Measurements from ENCODE around the gene MS4A8. TPM values are rescaled to one million over a fixed set of nuclear protein-coding genes. Genes with fewer than 3 reads are reported as not detected.

The MS4A8 gene
- total RNA-seq, 1 experiment from 2014 or later = not detected

- H2AFZ ChIP-seq (ENCODE audit: low read length) = no peak within 1 kb of the TSS
Observed at GRCh38 chr11:60756307-60757032, 57.1 kb downstream of the MS4A8 start, which contains the start of gene MS4A15. MS4A15 (plus strand) TSS chr11:60756867; CDS start chr11:60763734, 6,867 bp downstream.

More at GRCh38 chr11:60756307-60757032, 57.1 kb downstream of the MS4A8 start, which contains the start of gene MS4A15:
- no peak within 1 kb of the TSS for H2BK5ac ChIP-seq (ENCODE audit: insufficient read length, low read length)
- H4K91ac ChIP-seq (ENCODE audit: insufficient read length, low read depth, low read length) = no peak within 1 kb of the TSS
- no peak within 1 kb of the TSS for H3K56ac ChIP-seq (ENCODE audit: insufficient read length, low read depth, low read length)
- no peak within 1 kb of the TSS for H3K14ac ChIP-seq (ENCODE audit: insufficient read depth, low read length)
- no peak within 1 kb of the TSS for H2BK120ac ChIP-seq (ENCODE audit: low read depth, low read length, poor library complexity, severe bottlenecking)
- H4K8ac ChIP-seq (replicated peaks; ENCODE audit: insufficient read length, low read depth, low read length) = no peak within 1 kb of the TSS
- H3K23ac ChIP-seq (ENCODE audit: insufficient read length, low read depth, low read length) = no peak within 1 kb of the TSS
- no peak within 1 kb of the TSS for H4K5ac ChIP-seq (ENCODE audit: insufficient read length, low read depth, low read length)
- H3K27me3 Mint-ChIP-seq (ENCODE audit: low read depth) = peaks cover 6% of the 10 kb centered on the region; the same call in 1 of the 2 replicates
- no peak within 1 kb of the TSS for H3K4me3 Mint-ChIP-seq
- WGBS (ENCODE audit: extremely low coverage, insufficient read length, low lambda C conversion rate) = no CpG with 5 or more reads among the region's 14 CpGs
- no peak within 1 kb of the TSS for H3K27ac ChIP-seq (ENCODE audit: insufficient read length, low read depth, low read length)
- H2BK20ac ChIP-seq (ENCODE audit: low read depth, low read length, poor library complexity, severe bottlenecking) = no peak within 1 kb of the TSS
- no peak within 1 kb of the TSS for H3K18ac ChIP-seq (ENCODE audit: insufficient read length, low read depth, low read length)
- TF ChIP-seq CTCF (conservative IDR thresholded peaks at IDR 0.05) = peak; percentile 73
- no peaks in the 10 kb centered on the region for H3K23me2 ChIP-seq (ENCODE audit: insufficient read length, low read depth, low read length, poor library complexity, severe bottlenecking)
- DNase-seq = peak; percentile 56
- H3K9ac ChIP-seq (ENCODE audit: extremely low read depth, insufficient read length, low read length) = no peak within 1 kb of the TSS
- no peaks in the 10 kb centered on the region; the same call in none of the 2 replicates for H3K27me3 ChIP-seq (ENCODE audit: insufficient read depth, low read length)
- no peaks in the 10 kb centered on the region for H4K20me1 ChIP-seq (ENCODE audit: control insufficient read depth, insufficient read depth, insufficient read length)
- H3K79me1 ChIP-seq (ENCODE audit: insufficient read depth, low read depth, low read length, poor library complexity, severe bottlenecking) = no peaks in the 10 kb centered on the region
- peaks cover 0 to 8% (median 0%) of the 10 kb centered on the region in 3 experiments; a peak in 2 of 7 replicates for H3K36me3 Mint-ChIP-seq (ENCODE audit: insufficient read depth in 1 of 3, low read depth in 3 of 3)
- H3T11ph ChIP-seq (ENCODE audit: low read length) = no peak within 1 kb of the TSS
- peaks cover 3 to 6% of the 10 kb centered on the region in 2 experiments; a peak in 3 of 5 replicates for H3K9me3 Mint-ChIP-seq
- H3K4me1 Mint-ChIP-seq = peaks cover 0 to 3% of the 10 kb centered on the region in 2 experiments; a peak in 1 of 4 replicates
- no peak within 1 kb of the TSS for H2BK12ac ChIP-seq (ENCODE audit: insufficient read length, low read depth, low read length)
- H3K9me3 ChIP-seq (ENCODE audit: control insufficient read depth, low read depth, low read length) = no peaks in the 10 kb centered on the region
- H3K4me2 ChIP-seq (ENCODE audit: insufficient read depth, insufficient read length, low read length) = no peak within 1 kb of the TSS
- H2AK5ac ChIP-seq (ENCODE audit: insufficient read length, low read length) = no peak within 1 kb of the TSS
- H3K4ac ChIP-seq (ENCODE audit: low read depth, low read length) = no peak within 1 kb of the TSS
- no peak within 1 kb of the TSS for H2BK15ac ChIP-seq (ENCODE audit: low read depth, low read length)
- peak within 1 kb of the TSS in 1 of 3 experiments; percentile 53; a peak in 1 of 7 replicates for H3K27ac Mint-ChIP-seq
- H3K4me1 ChIP-seq (ENCODE audit: insufficient read depth, low read length) = no peaks in the 10 kb centered on the region
- no peaks in the 10 kb centered on the region for H3K79me2 ChIP-seq (ENCODE audit: insufficient read depth, low read length)
